B cell (primary cell): ENCODE data around the gene NKX2-3. TPM values are rescaled to one million over a fixed set of nuclear protein-coding genes. Genes with fewer than 3 reads are reported as not detected.

Source experiments
- ATAC-seq: fragments of 200-7000 bp; cut with Tn5 transposase; one replicate; pipeline ENCODE4 v1.10.0; 2021; ENCODE audit warnings: low read depth, mild to moderate bottlenecking, moderate number of reproducible peaks, moderate library complexity
- CTCF ChIA-PET: fragments of 350-600 bp; sonication (Branson Sonifier 250); formaldehyde crosslinking; loops from one replicate; lab custom pipeline; 2021; ENCODE audit warnings: antibody characterized with exemption, inconsistent platforms; lab: Charles Lee
- POLR2A ChIA-PET: fragments of 350-600 bp; sonication (Branson Sonifier 250); formaldehyde crosslinking; loops from one replicate; lab custom pipeline; 2021; ENCODE audit warnings: antibody characterized with exemption; lab: Charles Lee
- DNase-seq: peaks from one replicate; pipeline ENCODE4 v3.0.0; 2013
- H2AFZ ChIP-seq: 2 replicates; pipeline ENCODE4 v1.6.1; 2012; ENCODE audit warnings: mild to moderate bottlenecking, low read depth, low read length; ENCODE audit not compliant: insufficient read depth, poor library complexity, severe bottlenecking
- H3K27ac ChIP-seq, 2 donors: 1 replicate in 1 of 2; 2 replicates in 1 of 2; pipeline ENCODE4 v1.5.1; 2012 to 2013; ENCODE audit warnings: low read length in 2 of 2, mild to moderate bottlenecking in 2 of 2, moderate library complexity in 1 of 2
- H3K27me3 ChIP-seq, 4 experiments: fragments of 200-600 bp in 1 of 4; sonication (generic) in 1 of 4; replicated peaks in 1 of 4; 1 replicate in 2 of 4; 2 replicates in 2 of 4; pipeline versions ENCODE4 v1.6.1 to v1.7.0; 2013 to 2016; ENCODE audit warnings: low read length in 3 of 4, mild to moderate bottlenecking in 2 of 4, mixed read lengths in 1 of 4, moderate library complexity in 1 of 4; ENCODE audit not compliant: insufficient read depth in 4 of 4, control insufficient read depth in 3 of 4; ENCODE audit errors: control extremely low read depth in 1 of 4
- H3K36me3 ChIP-seq, 2 experiments: replicated peaks in 1 of 2; 1 replicate in 1 of 2; 2 replicates in 1 of 2; pipeline versions ENCODE4 v1.6.1 to v1.7.1; 2013; ENCODE audit warnings: low read length in 1 of 2; ENCODE audit not compliant: insufficient read depth in 2 of 2, control insufficient read depth in 1 of 2; ENCODE audit errors: control extremely low read depth in 1 of 2, extremely low read depth in 1 of 2
- H3K4me1 ChIP-seq, 2 donors: fragments of 200-600 bp in 1 of 2; sonication (generic) in 1 of 2; 1 replicate in 1 of 2; 2 replicates in 1 of 2; pipeline versions ENCODE4 v1.5.1 to v1.6.1; 2013 to 2017; ENCODE audit warnings: low read length in 2 of 2; ENCODE audit not compliant: control insufficient read depth in 2 of 2, insufficient read depth in 2 of 2
- H3K4me2 ChIP-seq: replicated peaks from 2 replicates; pipeline ENCODE3; 2012; ENCODE audit warnings: mild to moderate bottlenecking, low read depth, low read length; ENCODE audit not compliant: poor library complexity, severe bottlenecking
- H3K4me3 ChIP-seq, 5 experiments: fragments of 200-600 bp in 1 of 5; sonication (generic) in 1 of 5; 1 replicate in 3 of 5; 2 replicates in 2 of 5; pipeline versions ENCODE4 v1.5.1 to v1.7.0; 2011 to 2016; ENCODE audit warnings: low read length in 4 of 5, mild to moderate bottlenecking in 4 of 5, low read depth in 2 of 5, control low read depth in 1 of 5, moderate library complexity in 1 of 5; ENCODE audit not compliant: insufficient read depth in 1 of 5; ENCODE audit errors: control extremely low read depth in 1 of 5, extremely low read depth in 1 of 5
- H3K79me2 ChIP-seq: fragments of 200-600 bp; sonication (generic); one replicate; pipeline ENCODE4 v1.6.0; 2016; ENCODE audit warnings: low read length; ENCODE audit not compliant: control insufficient read depth, insufficient read depth
- H3K9ac ChIP-seq: fragments of 200-600 bp; sonication (generic); 2 replicates; pipeline ENCODE4 v1.6.1; 2017; ENCODE audit warnings: mild to moderate bottlenecking, low read length, moderate library complexity
- H3K9me3 ChIP-seq, 3 donors: one replicate each; pipeline versions ENCODE4 v1.6.1 to v1.7.1; 2013; ENCODE audit warnings: low read length in 2 of 3; ENCODE audit not compliant: control insufficient read depth in 2 of 3, insufficient read depth in 1 of 3; ENCODE audit errors: control extremely low read depth in 1 of 3
- H4K20me1 ChIP-seq: 2 replicates; pipeline ENCODE4 v1.6.0; 2012; ENCODE audit warnings: mild to moderate bottlenecking, low read length; ENCODE audit not compliant: insufficient read depth, control insufficient read depth, poor library complexity, severe bottlenecking
- H3K27ac Mint-ChIP-seq: one replicate; pipeline ENCODE4 v1.8.0; 2021; ENCODE audit warnings: mixed read lengths
- H3K27me3 Mint-ChIP-seq: one replicate; pipeline ENCODE4 v1.8.0; 2021; ENCODE audit warnings: mixed read lengths
- H3K4me1 Mint-ChIP-seq: one replicate; pipeline ENCODE4 v1.8.0; 2021; ENCODE audit warnings: mixed read lengths
- H3K4me3 Mint-ChIP-seq: one replicate; pipeline ENCODE4 v1.8.0; 2021; ENCODE audit warnings: mixed read lengths
- H3K9me3 Mint-ChIP-seq: one replicate; pipeline ENCODE4 v1.8.0; 2022; ENCODE audit warnings: mixed read lengths; ENCODE audit not compliant: insufficient read depth
- CTCF ChIP-seq: fragments of 200-600 bp; IDR thresholded peaks from one replicate; pipeline ENCODE4 v1.8.0; 2022; ENCODE audit warnings: antibody characterized with exemption, mild to moderate bottlenecking
- EZH2 ChIP-seq: IDR thresholded peaks from 2 replicates; pipeline ENCODE4 v1.6.1; 2012; ENCODE audit warnings: borderline replicate concordance, low read depth, mild to moderate bottlenecking, moderate library complexity, low read length; ENCODE audit not compliant: insufficient read depth, poor library complexity, severe bottlenecking
- WGBS: methylation state at CpG from one replicate; pipeline ENCODE4 v1.1.5; 2013; ENCODE audit warnings: missing lambda C conversion rate; ENCODE audit not compliant: insufficient coverage; 5-methylcytosine and 5-hydroxymethylcytosine counted together
- intact Hi-C: fragments of 100-400 bp; cut with micrococcal nuclease; formaldehyde crosslinking; loops from one replicate; pipeline ENCODE4 v1.10.0; 2022
- polyA plus RNA-seq: library from polyadenylated mRNA; depleted of rRNA; stranded (reverse); fragments of >200 nt; gene quantifications from 2 replicates; pipeline ENCODE4 v1.2.3, GENCODE V29; 2012
- total RNA-seq, 2 donors: library from RNA; stranded (reverse); fragments of 120-200 nt in 1 of 2; gene quantifications; 1 replicate in 1 of 2; 2 replicates in 1 of 2; pipeline versions ENCODE4 v1.2.3 to v1.2.4, GENCODE V29; 2013 to 2022

NKX2-3 gene
- total and polyA plus RNA-seq, 2 donors (not counting 1 experiment from before 2014, with no cell fraction given), result not detected

GRCh38 chr10:99539120-99539519, 6.4 kb downstream of the NKX2-3 start:
- peaks cover 34% of the 10 kb centered on the region for H3K4me1 Mint-ChIP-seq
- intact Hi-C loops, result no loop called here

GRCh38 chr10:99539820-99540219, 7.1 kb downstream of the NKX2-3 start:
- H4K20me1 ChIP-seq, result no peaks in the 10 kb centered on the region
- H3K27ac ChIP-seq, result no peak overlapping the region
- no peak overlapping the region for H3K4me3 ChIP-seq
- ATAC-seq (no peak), DNase-seq (no peak)
- ChIA-PET POLR2A (no interaction called here), CTCF (interaction anchor here (1.5 kb wide), 1 partner anchor 20 kb away, joined by 5 read pairs; no protein-coding TSS in a partner anchor)
- no peak overlapping the region for H3K4me2 ChIP-seq
- intact Hi-C loops, result no loop called here
- peaks cover 33 to 34% of the 10 kb centered on the region in 2 donors for H3K4me1 ChIP-seq
- WGBS, result no CpG with 5 or more reads among the region's 1 CpG
- Mint-ChIP-seq H3K9me3 (no peaks in the 10 kb centered on the region), H3K4me1 (peaks cover 27% of the 10 kb centered on the region), H3K27me3 (peaks cover 75% of the 10 kb centered on the region), H3K27ac (no peak overlapping the region), H3K4me3 (no peak overlapping the region)
- TF ChIP-seq CTCF (no peak), EZH2 (no peak)
- H3K36me3 ChIP-seq, result no peaks in the 10 kb centered on the region
- no peak overlapping the region for H2AFZ ChIP-seq
- peaks cover 0 to 28% (median 0%) of the 10 kb centered on the region in 3 donors for H3K9me3 ChIP-seq
- no peaks in the 10 kb centered on the region for H3K79me2 ChIP-seq
- peaks cover 0 to 79% (median 56%) of the 10 kb centered on the region in 4 experiments for H3K27me3 ChIP-seq
- no peak overlapping the region for H3K9ac ChIP-seq

More at GRCh38 chr10:99539120-99539519, 6.4 kb downstream of the NKX2-3 start:
- H3K9ac ChIP-seq, result no peak overlapping the region
- H3K4me1 ChIP-seq, result peaks cover 40 to 41% of the 10 kb centered on the region in 2 donors
- Mint-ChIP-seq H3K27me3 (peaks cover 75% of the 10 kb centered on the region), H3K9me3 (no peaks in the 10 kb centered on the region), H3K27ac (no peak overlapping the region), H3K4me3 (no peak overlapping the region)
- no peak overlapping the region for H3K4me3 ChIP-seq
- peaks cover 0 to 35% (median 4%) of the 10 kb centered on the region in 3 donors for H3K9me3 ChIP-seq
- H3K27ac ChIP-seq, result no peak overlapping the region
- no peaks in the 10 kb centered on the region for H3K36me3 ChIP-seq
- TF ChIP-seq EZH2 (no peak), CTCF (no peak)
- no peak overlapping the region for H2AFZ ChIP-seq
- DNase-seq, result no peak
- ATAC-seq, result no peak
- H3K27me3 ChIP-seq, result peaks cover 0 to 80% (median 61%) of the 10 kb centered on the region in 4 experiments
- ChIA-PET POLR2A (no interaction called here), CTCF (interaction anchor here (1.5 kb wide), 1 partner anchor 21 kb away, joined by 5 read pairs; no protein-coding TSS in a partner anchor)
- H3K79me2 ChIP-seq, result no peaks in the 10 kb centered on the region
- no peak overlapping the region for H3K4me2 ChIP-seq
- H4K20me1 ChIP-seq, result no peaks in the 10 kb centered on the region
- WGBS, result 95% methylated on average over 5 of the region's 6 CpGs
